Measurements from ENCODE around the gene SLC38A1.
"Not testable (repeated sequence)": the region's sequence is repeated elsewhere in the genome, so short reads cannot be mapped to it uniquely, and the experiment has no call there.

Gene SLC38A1

DNA sequence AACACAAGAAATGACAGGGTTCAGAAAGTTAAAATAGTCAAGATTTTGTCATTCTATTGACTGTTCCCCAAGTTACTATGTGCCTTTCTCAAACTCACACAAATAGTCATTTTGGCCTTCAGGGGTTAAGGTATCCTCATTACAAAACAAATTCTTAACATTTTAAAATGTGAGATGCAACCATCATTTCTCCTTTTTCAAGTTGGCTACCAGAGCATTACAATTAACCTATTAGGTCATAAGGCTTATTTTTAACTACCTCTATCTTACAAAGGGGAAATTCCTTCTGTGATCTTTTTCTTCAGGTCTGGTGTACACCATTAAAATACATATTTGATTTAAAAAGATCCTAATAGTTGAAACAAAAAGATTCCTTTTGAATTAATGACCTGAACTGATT is 61.2 kb downstream of the SLC38A1 start:
- DNase-seq (ENCODE audit: low read depth), result no peak

- DNase-seq (ENCODE audit: low read depth), result no peak
These were observed 62.4 kb downstream of the SLC38A1 start for GRCh38 chr12:46206471-46206870.

- DNase-seq (ENCODE audit: low read depth), result no peak
These were observed 63.5 kb downstream of the SLC38A1 start for GRCh38 chr12:46205294-46205693.

- no peak for DNase-seq (ENCODE audit: low read depth)
These were observed 67.5 kb downstream of the SLC38A1 start for GRCh38 chr12:46201284-46201789.

- DNase-seq (ENCODE audit: low read depth), result no peak
These were observed 68.3 kb downstream of the SLC38A1 start for GRCh38 chr12:46200551-46200950.

DNA sequence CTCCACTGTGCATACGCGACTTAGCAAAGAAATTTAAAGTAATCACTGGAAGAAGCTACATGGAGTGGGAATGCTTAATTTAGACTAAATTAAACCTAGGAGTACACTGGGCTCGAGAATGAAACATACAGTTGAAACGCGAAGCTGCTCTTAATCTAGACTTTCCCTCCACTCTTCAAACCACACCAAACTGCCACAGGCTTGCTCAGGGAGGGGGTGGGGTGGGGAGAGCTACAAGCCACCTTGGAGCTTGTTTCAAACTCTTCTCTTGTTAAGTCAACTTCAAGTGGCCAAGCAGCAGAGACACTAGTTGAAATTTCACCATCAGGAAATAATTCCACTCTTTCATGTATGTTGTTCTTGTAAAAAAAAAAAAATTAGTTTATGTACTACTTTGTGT is 69.9 kb downstream of the SLC38A1 start:
- no peak for DNase-seq (ENCODE audit: low read depth)

- DNase-seq (ENCODE audit: low read depth), result no peak
These were observed 71.0 kb downstream of the SLC38A1 start for GRCh38 chr12:46197883-46198282.

- DNase-seq (ENCODE audit: low read depth), result not testable (repeated sequence)
These were observed 78.3 kb downstream of the SLC38A1 start for GRCh38 chr12:46190533-46190932.

GRCh38 chr12:46188170-46188569 is 80.7 kb downstream of the SLC38A1 start:
- DNase-seq (ENCODE audit: low read depth), result no peak

DNA sequence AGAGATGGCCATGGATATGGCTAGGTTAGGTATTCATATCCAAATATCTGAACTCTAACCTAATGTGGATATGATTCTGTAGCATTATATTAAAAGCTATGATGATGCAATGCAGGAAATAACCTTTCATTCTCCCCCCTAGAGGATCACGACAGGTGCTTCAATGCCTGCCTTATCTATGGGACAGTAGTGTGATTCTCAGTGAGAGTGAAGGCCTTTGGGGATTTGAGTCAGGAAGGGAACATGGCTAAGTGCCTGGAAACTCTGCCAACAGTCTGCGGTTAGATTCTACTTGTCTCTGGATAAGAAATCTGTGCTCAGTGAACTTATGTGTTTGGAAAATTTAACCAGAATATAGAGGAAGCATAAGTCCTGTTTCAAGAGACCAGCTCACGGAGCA is 81.8 kb downstream of the SLC38A1 start:
- DNase-seq (ENCODE audit: low read depth), result no peak

DNA sequence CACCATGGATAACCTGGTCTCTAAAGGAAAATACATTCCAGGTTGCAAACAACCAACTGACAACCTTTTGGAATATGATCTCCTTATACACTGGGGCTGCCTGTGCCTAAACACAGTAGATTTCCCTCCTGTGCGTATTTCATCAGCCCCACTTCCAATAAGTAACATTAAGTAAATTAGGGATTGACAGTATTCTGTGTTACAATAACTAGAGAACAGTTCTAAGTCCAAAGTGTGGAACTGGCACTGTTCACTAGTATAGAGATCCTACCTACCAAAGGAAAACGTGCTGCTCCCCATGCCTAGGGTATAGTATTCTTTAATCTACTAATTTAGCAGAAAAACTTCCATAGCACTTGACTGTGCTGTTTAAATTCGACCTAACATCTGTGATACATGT is 82.8 kb downstream of the SLC38A1 start:
- no peak for DNase-seq (ENCODE audit: low read depth)

DNA sequence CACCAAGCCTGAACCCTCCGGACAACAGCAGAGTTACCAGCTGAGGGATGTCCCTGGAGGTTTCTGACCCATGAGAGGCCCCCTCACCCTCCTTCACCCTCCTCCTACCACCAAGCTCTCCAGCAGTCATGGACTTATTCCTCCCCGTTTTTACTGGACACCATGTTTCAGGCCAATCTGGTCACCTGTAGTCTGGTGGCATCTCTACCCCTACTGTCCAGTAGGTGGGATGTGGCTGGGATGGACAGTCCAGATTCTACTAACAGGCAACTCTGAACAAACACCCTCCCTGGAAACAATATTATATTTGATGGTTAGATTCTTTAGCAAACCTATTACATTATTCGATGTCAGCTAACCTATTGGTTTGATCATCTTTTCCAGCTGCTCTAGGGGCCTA is 83.2 kb downstream of the SLC38A1 start:
- DNase-seq (ENCODE audit: low read depth), result no peak

GRCh38 chr12:46184798-46185595 is 83.8 kb downstream of the SLC38A1 start:
- no peak for DNase-seq (ENCODE audit: low read depth)

DNA sequence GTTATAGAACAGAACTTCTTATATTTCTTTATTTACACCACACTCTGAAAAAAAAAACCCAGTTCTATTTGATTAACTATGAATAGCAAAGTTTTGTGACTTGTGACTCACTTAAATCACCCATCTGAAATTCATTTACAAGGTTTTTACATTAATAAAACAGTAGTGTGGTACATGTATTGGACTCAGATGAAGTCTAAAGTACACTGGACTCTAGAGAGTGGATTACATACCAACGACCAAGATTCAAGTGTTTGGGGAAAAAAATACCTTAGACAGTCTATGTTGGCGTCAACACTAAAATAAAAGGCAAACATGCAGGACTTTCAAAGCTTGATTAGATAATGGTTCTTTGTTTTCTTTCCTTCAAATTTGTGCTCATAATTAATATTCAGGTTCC is 85.7 kb downstream of the SLC38A1 start:
- no peak for DNase-seq (ENCODE audit: low read depth)

- no peak for DNase-seq (ENCODE audit: low read depth)
These were observed 87.4 kb downstream of the SLC38A1 start for GRCh38 chr12:46181465-46181864.

DNA sequence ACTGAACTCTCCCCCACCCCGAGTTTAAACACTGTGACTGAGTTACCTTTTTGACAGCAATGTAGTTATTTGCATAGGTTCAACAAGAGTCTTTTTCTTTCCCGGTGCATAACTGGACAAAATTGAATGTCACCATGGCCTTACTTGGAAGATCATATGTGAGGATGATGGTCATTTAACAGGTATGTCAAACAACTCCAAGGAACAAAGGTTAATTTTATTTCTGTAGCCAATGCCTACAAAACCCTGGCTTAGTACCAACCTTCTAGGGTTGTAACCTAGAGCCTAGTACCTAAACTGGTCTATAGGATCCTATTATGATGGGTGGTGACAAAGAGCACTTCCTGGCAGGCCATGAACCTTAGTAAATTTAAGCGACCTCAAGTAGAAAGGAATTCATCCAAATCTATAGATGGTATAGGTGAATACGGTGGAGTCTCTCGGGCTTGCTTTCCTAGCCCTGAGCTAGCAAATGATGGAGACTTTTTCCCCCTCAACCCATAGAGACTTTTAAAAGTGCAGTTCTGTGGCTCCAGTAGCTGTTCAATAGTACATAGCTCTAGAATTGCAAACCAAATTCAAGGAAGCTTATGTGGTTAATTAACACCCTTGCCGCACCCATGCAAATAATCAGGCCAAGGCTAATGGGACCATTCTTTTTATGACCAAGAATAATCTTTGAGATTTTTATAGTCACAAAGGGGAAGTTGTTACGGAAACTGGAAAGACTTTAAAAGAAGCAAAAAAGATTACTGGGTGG is 89.0 kb downstream of the SLC38A1 start:
- DNase-seq (ENCODE audit: low read depth), result no peak

GRCh38 chr12:46177837-46178608 is 90.8 kb downstream of the SLC38A1 start:
- DNase-seq (ENCODE audit: low read depth), result no peak

DNA sequence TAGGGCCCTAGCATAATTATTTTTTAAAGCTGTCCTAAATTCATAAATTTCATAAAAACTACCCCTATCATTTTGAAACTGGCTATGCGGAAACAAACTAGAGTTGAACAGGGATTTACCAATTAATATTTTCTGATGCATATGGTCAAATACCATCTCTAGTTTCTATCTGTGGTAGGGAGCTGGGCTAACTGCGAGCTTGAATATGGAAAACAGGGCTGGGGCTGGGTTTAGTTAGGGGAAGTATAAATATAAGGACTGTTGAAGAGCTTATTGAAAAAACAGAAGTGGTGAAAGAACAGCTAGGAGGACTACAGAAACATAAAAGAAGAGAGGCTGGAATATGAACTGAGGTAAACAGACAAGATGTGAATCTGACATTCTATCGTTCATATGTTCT is 91.8 kb downstream of the SLC38A1 start:
- no peak for DNase-seq (ENCODE audit: low read depth)

DNA sequence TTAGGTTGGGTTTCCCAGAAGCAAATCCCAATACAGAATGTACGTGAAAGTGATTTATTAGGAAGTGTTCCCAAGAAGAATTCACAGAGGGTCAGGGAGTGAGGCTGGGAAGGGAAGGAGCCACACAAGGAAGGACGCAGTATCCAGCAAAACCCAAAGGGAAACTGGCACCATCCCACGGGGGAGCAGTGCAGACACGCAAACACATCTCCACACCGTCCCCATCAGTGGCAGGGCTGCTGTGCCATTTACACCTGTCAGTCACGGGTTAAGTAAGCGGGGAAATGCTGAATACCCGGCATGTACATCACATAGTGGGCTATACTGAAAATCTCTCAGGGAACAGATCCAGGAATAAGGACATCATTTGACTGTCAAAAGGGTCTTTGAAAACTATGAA is 93.9 kb downstream of the SLC38A1 start:
- DNase-seq (ENCODE audit: low read depth), result no peak

GRCh38 chr12:46174061-46174662 is 94.7 kb downstream of the SLC38A1 start:
- no peak for DNase-seq (ENCODE audit: low read depth)

DNA sequence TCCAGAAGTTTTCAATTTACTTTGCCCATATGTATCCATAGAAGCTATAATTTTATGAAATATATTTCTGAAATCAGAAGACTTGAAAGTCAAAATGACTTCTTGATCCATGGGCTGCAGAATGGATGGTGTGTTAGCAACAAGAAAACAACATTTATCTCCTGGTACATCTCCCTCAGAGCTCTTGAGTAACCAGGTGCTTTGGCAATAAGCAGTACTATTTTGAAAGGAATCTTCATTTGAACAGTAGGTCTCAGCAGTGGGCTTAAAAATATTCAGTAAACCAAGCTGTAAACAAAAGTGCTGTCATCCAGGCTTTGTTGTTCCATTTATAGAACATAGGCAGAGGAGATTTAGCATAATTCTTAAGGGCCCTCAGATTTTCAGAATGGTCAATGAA is 100.4 kb downstream of the SLC38A1 start:
- DNase-seq (ENCODE audit: low read depth), result no peak

GRCh38 chr12:46167412-46167811 is 101.4 kb downstream of the SLC38A1 start:
- no peak for DNase-seq (ENCODE audit: low read depth)

Measured in activated T-cell treated with anti-CD3 and anti-CD28 coated beads for 24 hours (primary cell).